Caco-2 (cell line): ENCODE measurements around the gene UNC5A. TPM values are rescaled to one million over a fixed set of nuclear protein-coding genes. Genes with fewer than 3 reads are reported as not detected.

Experiments used
- BruUV-seq: library from RNA; stranded (reverse); fragments of 400-500 nt; replicated peaks from 2 replicates; lab custom pipeline; 2021; lab: Mats Ljungman, UMichigan
- CTCF ChIA-PET: fragments of 300-600 bp; sonication (Branson Sonifier 250); formaldehyde crosslinking; loops from one replicate; lab custom pipeline; 2022; ENCODE audit warnings: antibody characterized with exemption; lab: Charles Lee
- POLR2A ChIA-PET: fragments of 300-600 bp; sonication (Branson Sonifier 250); formaldehyde crosslinking; loops from one replicate; lab custom pipeline; 2022; ENCODE audit warnings: antibody characterized with exemption; lab: Charles Lee
- DNase-seq, 2 experiments: peaks; one replicate each; pipeline versions ENCODE4 v3.0.0 to v3.0.0-alpha.2; 2020 to 2022
- H3K27me3 ChIP-seq: replicated peaks from 2 replicates; pipeline ENCODE4 v1.6.0; 2011; ENCODE audit warnings: low read length; ENCODE audit not compliant: control insufficient read depth, insufficient read depth
- H3K36me3 ChIP-seq: 2 replicates; pipeline ENCODE4 v1.5.1; 2011; ENCODE audit warnings: low read length; ENCODE audit not compliant: control insufficient read depth, insufficient read depth
- H3K4me1 ChIP-seq: fragments of 250-450 bp; sonication (Bioruptor Pico); 2 replicates; pipeline ENCODE4 v1.5.1; 2020; ENCODE audit warnings: mild to moderate bottlenecking
- H3K4me3 ChIP-seq: 2 replicates; pipeline ENCODE4 v1.5.1; 2011; ENCODE audit warnings: low read depth, mild to moderate bottlenecking, control low read depth, low read length
- H3K9me3 ChIP-seq: fragments of 250-450 bp; sonication (Bioruptor Pico); 2 replicates; pipeline ENCODE4 v1.5.1; 2020; ENCODE audit warnings: mild to moderate bottlenecking, moderate library complexity
- H3K27ac Mint-ChIP-seq: one replicate; pipeline ENCODE4 v1.8.0; 2022; ENCODE audit warnings: mixed read lengths; ENCODE audit not compliant: unreplicated experiment
- H3K27me3 Mint-ChIP-seq: one replicate; pipeline ENCODE4 v1.8.0; 2022; ENCODE audit warnings: mixed read lengths; ENCODE audit not compliant: insufficient read depth, unreplicated experiment
- H3K36me3 Mint-ChIP-seq: one replicate; pipeline ENCODE4 v1.8.0; 2022; ENCODE audit warnings: mild to moderate bottlenecking, mixed read lengths; ENCODE audit not compliant: insufficient read depth, unreplicated experiment
- H3K4me1 Mint-ChIP-seq: one replicate; pipeline ENCODE4 v1.8.0; 2022; ENCODE audit warnings: low read depth, mixed read lengths; ENCODE audit not compliant: unreplicated experiment
- H3K4me3 Mint-ChIP-seq: one replicate; pipeline ENCODE4 v1.8.0; 2022; ENCODE audit warnings: mild to moderate bottlenecking, moderate library complexity, mixed read lengths; ENCODE audit not compliant: unreplicated experiment
- H3K9me3 Mint-ChIP-seq: one replicate; pipeline ENCODE4 v1.8.0; 2022; ENCODE audit warnings: mixed read lengths; ENCODE audit not compliant: unreplicated experiment
- CTCF ChIP-seq, 2 experiments: fragments of 200-600 bp in 1 of 2; IDR thresholded peaks; 1 replicate in 1 of 2; 2 replicates in 1 of 2; pipeline versions ENCODE4 v1.5.1 to v1.8.0; 2011 to 2022; ENCODE audit warnings: antibody characterized with exemption in 1 of 2, control low read depth in 1 of 2, inconsistent platforms in 1 of 2, low read depth in 1 of 2, low read length in 1 of 2, mild to moderate bottlenecking in 1 of 2, moderate library complexity in 1 of 2; ENCODE audit not compliant: insufficient read depth in 1 of 2, severe bottlenecking in 1 of 2, unreplicated experiment in 1 of 2
- intact Hi-C: fragments of 100-400 bp; cut with micrococcal nuclease; formaldehyde crosslinking; loops from one replicate; pipeline ENCODE4 v1.10.0; 2022; ENCODE audit not compliant: unreplicated experiment
- total RNA-seq: library from RNA; stranded (reverse); gene quantifications from 2 replicates; pipeline ENCODE4 v1.2.3, GENCODE V29; 2022

UNC5A gene
- total RNA-seq, 1 experiment from 2014 or later: not detected

- Histone ChIP-seq H3K4me3 (no peak overlapping the region), H3K27me3 (no peaks in the 10 kb centered on the region), H3K9me3 (no peaks in the 10 kb centered on the region), H3K36me3 (no peaks in the 10 kb centered on the region), H3K4me1 (no peaks in the 10 kb centered on the region)
- Mint-ChIP-seq H3K27me3 (peaks cover 24% of the 10 kb centered on the region), H3K9me3 (no peaks in the 10 kb centered on the region), H3K4me1 (no peaks in the 10 kb centered on the region), H3K36me3 (no peaks in the 10 kb centered on the region), H3K4me3 (no peak overlapping the region), H3K27ac (no peak overlapping the region)
- no TSS peak for BruUV-seq
- POLR2A ChIA-PET: no interaction called here
- CTCF ChIA-PET: no interaction called here
- intact Hi-C loops: no loop called here
- no peak for DNase-seq
- no peak for TF ChIP-seq CTCF (IDR thresholded peaks at IDR 0.05; ENCODE audit: insufficient read depth in 1 of 2, low read depth in 1 of 2, low read length in 1 of 2, severe bottlenecking in 1 of 2, unreplicated experiment in 1 of 2)
Measured at GRCh38 chr5:176790941-176791340, 19.4 kb upstream of the UNC5A start.

GRCh38 chr5:176792655-176793342 is 17.6 kb upstream of the UNC5A start:
- BruUV-seq: no TSS peak
- Mint-ChIP-seq H3K4me3 (no peak overlapping the region), H3K36me3 (no peaks in the 10 kb centered on the region), H3K4me1 (no peaks in the 10 kb centered on the region), H3K27ac (no peak overlapping the region), H3K9me3 (no peaks in the 10 kb centered on the region), H3K27me3 (peaks cover 31% of the 10 kb centered on the region)
- no peak overlapping the region for H3K4me3 ChIP-seq
- no peak for TF ChIP-seq CTCF (IDR thresholded peaks at IDR 0.05; ENCODE audit: insufficient read depth in 1 of 2, low read depth in 1 of 2, low read length in 1 of 2, severe bottlenecking in 1 of 2, unreplicated experiment in 1 of 2)
- intact Hi-C loops: no loop called here
- ChIA-PET POLR2A (no interaction called here), CTCF (no interaction called here)
- no peak for DNase-seq
- H3K27me3 ChIP-seq: no peaks in the 10 kb centered on the region
- no peaks in the 10 kb centered on the region for H3K36me3 ChIP-seq
- no peaks in the 10 kb centered on the region for H3K4me1 ChIP-seq
- H3K9me3 ChIP-seq: no peaks in the 10 kb centered on the region

GRCh38 chr5:176793343-176793699 is 17.0 kb upstream of the UNC5A start:
- no peak for DNase-seq
- no peaks in the 10 kb centered on the region for H3K27me3 ChIP-seq
- no peaks in the 10 kb centered on the region for H3K4me1 ChIP-seq
- Mint-ChIP-seq H3K4me3 (no peak overlapping the region), H3K27ac (no peak overlapping the region), H3K4me1 (no peaks in the 10 kb centered on the region), H3K36me3 (no peaks in the 10 kb centered on the region), H3K27me3 (peaks cover 30% of the 10 kb centered on the region), H3K9me3 (no peaks in the 10 kb centered on the region)
- no peaks in the 10 kb centered on the region for H3K9me3 ChIP-seq
- no peaks in the 10 kb centered on the region for H3K36me3 ChIP-seq
- POLR2A ChIA-PET: no interaction called here
- no peak overlapping the region for H3K4me3 ChIP-seq
- CTCF ChIA-PET: no interaction called here
- TF ChIP-seq CTCF (IDR thresholded peaks at IDR 0.05; ENCODE audit: insufficient read depth in 1 of 2, low read depth in 1 of 2, low read length in 1 of 2, severe bottlenecking in 1 of 2, unreplicated experiment in 1 of 2): no peak
- BruUV-seq: no TSS peak
- intact Hi-C loops: no loop called here
